Daoy (cell line): ENCODE results near the gene LRRC10B. TPM values are rescaled to one million over a fixed set of nuclear protein-coding genes. Genes with fewer than 3 reads are reported as not detected.

Experiments used
- DNase-seq: peaks from one replicate; pipeline ENCODE4 v3.0.0-alpha.2; 2015; ENCODE audit warnings: low read depth
- total RNA-seq: library from RNA; depleted of rRNA; stranded (reverse); fragments of >200 nt; shearing (Covaris generic); gene quantifications from 2 replicates; pipeline ENCODE4 v1.2.3, GENCODE V29; 2014

The LRRC10B gene
- total RNA-seq, 1 experiment from 2014 or later = 0.23 TPM

DNA sequence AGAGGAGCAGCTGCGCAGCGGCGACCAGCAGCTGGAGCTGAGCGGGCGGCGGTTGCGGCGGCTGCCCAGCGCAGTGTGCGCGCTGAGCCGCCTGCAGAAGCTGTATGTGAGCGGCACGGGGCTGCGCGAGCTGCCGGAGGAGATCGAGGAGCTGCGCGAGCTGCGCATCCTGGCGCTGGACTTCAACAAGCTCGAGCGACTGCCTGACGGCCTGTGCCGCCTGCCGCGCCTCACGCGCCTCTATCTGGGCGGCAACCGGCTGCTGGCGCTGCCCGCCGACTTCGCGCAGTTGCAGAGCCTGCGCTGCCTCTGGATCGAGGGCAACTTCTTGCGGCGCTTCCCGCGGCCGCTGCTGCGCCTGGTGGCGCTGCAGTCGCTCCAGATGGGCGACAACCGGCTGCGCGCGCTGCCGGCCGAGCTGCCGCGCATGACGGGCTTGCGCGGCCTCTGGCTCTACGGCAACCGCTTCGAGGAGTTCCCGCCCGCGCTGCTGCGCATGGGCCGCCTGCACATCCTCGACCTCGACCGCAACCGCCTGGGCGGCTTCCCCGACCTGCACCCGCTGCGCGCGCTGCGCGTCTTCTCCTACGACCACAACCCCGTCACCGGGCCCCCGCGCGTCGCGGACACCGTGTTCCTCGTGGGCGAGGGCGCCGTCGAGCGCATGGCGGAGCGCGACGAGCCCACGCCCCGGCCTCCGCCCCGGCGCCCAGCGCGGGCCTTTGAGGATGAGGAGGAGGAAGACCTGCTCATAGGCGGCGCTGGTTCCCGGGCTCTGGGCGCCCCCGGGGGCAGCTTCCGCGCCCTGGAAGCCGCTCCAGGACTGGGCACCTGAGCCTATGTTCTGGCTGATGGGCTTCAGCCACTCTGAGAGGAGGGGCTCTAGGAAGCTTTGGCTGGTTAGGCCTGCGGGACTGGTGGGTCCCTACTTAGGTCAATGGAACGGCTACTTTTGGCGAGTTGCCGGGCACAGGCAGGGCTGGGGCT, 787 bp downstream of the LRRC10B start:
- DNase-seq = peak; percentile 89

DNA sequence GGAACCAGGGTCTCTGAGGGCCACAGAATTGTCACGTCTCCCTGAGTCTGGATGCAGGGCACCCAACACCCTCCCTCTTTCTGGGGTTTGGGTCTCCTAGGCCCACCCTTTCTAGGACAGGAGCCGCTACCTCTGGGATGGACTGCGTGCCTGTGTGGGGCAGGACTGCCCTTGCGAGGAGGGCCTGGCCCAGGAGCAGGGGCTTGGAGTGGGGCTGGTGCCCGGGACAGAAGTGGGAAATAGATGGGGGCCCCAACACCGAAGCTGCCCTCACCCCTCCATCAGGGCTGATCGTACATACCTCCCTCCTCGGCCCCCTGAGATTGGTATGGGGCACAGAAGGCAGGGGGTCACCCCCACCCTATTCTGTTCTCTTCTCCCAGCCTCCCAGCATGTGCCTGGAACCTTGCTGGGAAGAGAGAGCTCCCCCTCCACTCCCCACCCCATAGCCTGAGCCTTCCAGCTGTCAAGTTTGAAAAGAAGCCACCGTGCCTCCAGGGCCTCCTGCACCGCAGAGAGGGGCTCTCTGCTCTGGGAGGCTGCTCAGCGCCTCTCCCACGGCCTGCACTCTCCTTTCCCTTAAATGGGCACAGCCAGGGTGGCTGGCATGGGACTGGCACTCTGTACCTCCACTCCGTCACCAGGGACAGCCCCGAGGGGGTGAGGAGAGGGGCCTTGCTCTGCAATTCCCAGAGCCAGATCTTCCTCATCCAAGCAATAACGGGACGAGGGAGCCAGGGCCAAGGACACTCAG, 1.8 kb downstream of the LRRC10B start:
- no peak for DNase-seq

GRCh38 chr11:61510974-61511373, 2.4 kb downstream of the LRRC10B start:
- no peak for DNase-seq

DNA sequence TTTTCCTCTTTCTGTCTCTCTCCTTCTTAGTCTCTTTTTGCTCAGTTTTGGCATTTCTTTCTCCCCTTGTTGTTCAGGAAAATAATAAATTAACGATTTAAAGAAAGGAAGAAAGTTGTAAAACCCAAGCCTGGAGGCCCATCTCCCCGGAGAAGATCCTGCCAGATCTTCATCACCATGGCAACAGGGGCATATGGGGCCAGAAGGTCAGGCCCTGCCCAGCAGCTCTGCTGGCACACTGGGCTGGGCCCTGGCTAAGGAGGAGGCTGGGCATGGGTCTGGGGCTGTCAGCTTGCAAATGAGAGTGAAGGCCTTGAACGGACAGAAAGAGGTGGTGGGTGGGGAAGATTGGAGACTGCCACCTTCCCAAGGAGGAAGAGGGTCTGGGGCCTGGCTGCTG, 2.8 kb downstream of the LRRC10B start:
- DNase-seq = no peak

GRCh38 chr11:61512435-61512834, 3.9 kb downstream of the LRRC10B start:
- no peak for DNase-seq

GRCh38 chr11:61513143-61513765, 4.7 kb downstream of the LRRC10B start:
- no peak for DNase-seq

- no peak for DNase-seq
Observed at GRCh38 chr11:61514050-61514917, 5.7 kb downstream of the LRRC10B start.

GRCh38 chr11:61515686-61516085, 7.1 kb downstream of the LRRC10B start:
- no peak for DNase-seq

DNA sequence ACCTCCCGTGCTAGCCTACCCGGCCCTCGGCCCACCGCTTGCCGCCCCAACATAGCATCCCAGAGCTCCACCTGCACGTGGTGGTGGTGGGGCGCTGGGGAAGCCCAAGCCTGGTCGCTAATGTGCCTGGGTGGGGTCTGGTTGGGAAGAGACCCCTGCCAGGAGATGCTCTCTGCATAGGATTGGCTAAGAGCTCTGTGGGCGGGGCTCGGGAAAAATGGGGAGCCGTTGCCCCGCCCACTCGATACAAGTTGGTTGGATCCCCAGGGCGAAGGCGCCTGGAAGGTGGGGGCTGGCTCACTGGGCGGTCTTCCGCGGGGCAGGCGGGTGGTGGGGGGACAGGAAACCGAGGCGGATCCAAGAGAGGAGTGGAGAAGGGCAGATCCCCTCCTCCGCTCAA, 7.6 kb downstream of the LRRC10B start:
- DNase-seq = no peak

GRCh38 chr11:61516675-61517572, 8.4 kb downstream of the LRRC10B start:
- peak; percentile 48 for DNase-seq

- DNase-seq = no peak
Observed at GRCh38 chr11:61518032-61518795, 9.7 kb downstream of the LRRC10B start.

DNA sequence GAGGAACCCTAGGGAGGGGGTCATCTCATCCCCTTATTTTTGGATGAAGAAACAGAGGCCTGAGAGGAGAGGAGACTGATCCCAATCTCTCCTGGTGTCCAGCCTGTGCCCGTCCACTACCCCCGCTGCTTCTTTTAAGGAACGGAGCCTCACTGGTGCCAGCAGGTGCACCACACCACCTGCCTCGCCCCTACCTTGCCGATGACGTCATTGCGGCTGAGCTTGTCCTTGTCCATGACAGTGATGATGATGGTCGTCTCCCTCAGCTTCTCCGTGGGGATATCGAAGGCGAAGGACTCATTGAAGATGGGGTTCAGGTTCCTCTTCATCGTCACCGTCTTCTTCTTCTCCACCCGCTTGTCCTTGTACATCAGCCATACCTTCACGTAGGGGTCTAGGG, 14.3 kb downstream of the LRRC10B start:
- no peak for DNase-seq

DNA sequence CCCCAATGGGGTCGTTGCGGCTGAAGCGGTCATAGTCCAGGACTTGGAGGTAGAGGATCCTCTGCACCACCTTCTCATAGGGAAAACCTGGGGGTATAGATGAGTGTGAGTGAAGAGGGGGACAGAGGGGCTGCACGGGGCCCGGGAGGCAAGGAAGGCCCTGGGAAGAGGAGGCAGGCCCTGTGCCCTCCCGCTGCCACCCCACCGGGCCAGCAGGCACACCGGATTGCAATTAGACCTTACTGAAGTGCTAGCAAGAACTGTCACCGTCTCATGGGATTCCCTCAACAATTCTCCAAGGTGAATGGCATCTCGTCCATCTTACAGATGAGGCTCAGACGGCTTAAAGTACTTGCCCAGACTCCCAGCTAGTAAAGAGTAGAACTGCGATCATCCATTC, 15.9 kb downstream of the LRRC10B start:
- no peak for DNase-seq

DNA sequence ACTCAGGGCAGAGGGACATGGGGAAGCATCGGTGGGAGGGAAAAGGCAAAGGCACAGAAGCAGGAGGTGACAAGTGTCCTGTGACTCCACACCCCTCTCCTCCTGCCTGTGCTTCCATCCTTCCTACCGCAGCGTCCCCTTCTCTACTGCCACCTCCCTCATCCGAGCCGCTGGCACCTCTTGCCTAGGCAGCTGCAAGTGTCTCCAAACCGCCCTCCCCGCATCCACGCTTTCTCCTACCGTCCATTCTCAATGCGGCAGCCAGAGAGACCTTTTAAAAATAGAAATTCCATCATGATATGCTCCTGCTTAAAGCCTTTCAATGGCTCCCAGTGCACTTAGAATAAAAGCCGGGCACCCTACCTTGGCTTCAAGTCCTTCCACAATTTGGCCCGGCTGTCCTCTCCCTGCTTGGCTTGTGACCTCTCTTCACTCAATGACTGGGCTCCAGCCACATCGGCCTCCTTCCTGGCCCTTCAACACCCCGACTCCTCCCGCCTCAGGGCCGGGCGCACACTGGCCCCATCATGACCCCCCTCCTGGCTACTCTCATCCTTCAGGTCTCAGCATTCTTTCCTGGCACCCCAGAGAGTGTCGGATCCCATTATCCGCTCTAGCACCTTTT, 16.5 kb downstream of the LRRC10B start:
- DNase-seq = no peak

DNA sequence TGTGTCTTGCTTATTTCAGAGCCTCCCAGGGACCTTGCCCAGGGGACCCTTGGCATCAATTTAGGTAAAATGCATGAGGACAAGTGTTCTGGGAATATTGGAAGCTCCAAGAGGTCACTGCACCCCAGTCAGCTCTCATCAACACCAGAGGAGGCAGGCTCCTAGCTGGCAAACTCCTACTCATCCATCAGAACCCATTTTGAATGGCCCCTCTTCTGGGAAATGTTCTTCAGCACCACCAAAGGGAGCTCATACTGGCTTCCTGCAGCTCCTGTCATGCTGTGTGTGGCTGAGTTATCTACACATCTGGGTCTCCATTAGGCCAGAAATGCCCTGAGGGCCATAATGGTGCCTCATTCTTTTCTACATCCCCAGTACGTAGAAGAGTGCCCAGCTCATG, 17.7 kb downstream of the LRRC10B start:
- DNase-seq = no peak

DNA sequence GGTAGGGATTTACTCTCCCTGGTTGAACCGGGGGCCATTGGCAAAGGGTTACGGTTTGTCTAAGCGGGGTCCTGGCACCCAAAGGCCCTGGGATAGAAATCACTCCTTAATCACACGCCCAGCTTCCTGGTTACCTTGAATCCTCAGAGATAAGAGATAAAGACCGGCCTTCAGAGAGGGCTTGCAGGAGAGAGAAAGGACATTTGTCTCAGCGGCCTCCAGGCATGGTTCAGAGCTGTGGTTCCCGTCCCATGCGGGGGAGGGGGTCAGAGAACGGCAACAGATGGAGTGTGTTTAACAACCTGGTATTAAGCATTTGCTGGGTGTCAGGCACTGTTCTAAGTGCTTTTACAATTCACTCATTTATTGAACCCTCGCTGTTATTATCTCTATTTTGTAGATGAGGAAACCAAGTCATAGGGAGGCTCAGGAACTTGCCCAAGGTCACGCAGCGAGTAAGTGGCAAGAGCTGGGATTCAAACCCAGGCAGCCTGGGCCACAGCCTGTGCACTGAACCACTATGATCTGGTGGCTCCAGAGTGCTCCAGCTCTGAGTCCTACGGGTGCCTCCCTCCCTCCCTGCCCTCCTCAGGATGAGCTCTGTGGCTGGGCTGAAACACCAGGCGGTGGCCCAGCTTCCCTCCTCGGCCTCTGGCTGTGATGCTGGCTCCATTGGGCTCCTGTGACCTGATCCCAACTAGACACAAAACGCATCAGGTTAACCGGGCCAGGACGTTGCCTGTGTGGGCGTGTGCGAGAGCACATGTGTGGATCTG, 18.6 kb downstream of the LRRC10B start:
- no peak for DNase-seq

DNA sequence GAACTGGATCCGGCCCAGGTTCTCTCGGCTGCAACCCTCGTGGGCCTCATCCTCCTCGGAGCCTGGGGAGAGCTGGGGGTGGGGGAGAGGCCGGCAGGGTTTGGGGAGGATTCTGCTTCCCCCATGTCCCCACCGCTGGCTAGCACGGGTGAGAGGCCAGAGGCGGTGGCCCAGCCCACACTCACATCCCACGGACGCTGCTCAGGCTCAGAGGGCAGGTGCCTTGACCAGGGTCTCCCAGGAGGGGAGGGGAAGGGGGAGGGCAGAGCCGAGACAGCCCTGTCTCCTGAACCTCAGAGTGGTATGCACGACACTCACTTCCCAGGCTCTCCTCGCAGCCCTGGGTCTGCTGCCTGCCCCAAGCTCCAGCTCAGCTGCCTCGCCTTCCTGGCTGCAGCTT, 19.6 kb downstream of the LRRC10B start:
- DNase-seq = no peak

DNA sequence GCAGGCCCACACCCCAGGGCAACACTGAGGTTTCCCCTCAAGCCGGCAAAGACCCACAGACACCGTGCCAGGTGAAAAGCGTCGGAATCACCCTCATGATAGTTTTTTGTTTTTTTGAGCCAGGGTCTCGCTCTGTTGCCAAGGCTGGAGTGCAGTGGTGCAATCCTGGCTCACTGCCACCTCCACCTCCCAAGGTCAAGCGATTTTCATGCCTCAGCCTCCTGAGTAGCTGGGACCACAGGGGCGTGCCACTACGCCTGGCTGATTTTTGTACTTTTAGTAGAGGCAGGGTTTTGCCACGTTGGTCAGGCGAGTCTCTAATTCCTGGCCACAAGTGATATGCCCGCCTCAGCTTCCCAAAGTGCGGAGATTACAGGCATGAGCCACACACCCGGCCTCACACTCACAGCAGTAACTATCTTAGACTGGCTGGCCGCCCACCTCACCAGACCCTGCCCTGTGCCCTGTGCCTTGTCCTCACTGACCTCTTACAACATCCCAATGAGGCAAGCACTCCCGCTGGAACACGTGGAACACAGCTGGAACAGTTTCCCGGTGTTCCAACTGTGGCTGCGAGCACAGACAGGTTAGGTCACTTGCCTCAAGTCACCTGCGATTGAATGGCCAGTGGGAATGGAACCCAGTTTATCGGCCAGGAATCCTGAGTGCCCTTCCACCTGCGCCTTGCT, 21.1 kb downstream of the LRRC10B start:
- DNase-seq = no peak
